HG03442 (cell line): ENCODE measurements around the gene BLOC1S6.

Experiments
- ATAC-seq: cut with Tn5 transposase; IDR thresholded peaks from one replicate; pipeline ENCODE4 v1.9.1; 2021; ENCODE audit warnings: mild to moderate bottlenecking, moderate library complexity; ENCODE audit not compliant: unreplicated experiment

BLOC1S6 gene

GRCh38 chr15:45637552-45638033 is 50.4 kb downstream of the BLOC1S6 start:
- ATAC-seq = peak; percentile 37

GRCh38 chr15:45640616-45641015 is 53.4 kb downstream of the BLOC1S6 start:
- no peak for ATAC-seq

- no peak for ATAC-seq
Observed at GRCh38 chr15:45641374-45641781, 54.2 kb downstream of the BLOC1S6 start.

GRCh38 chr15:45641999-45642932 is 55.1 kb downstream of the BLOC1S6 start:
- ATAC-seq = no peak

- ATAC-seq = no peak
Observed at GRCh38 chr15:45644437-45644836, 57.3 kb downstream of the BLOC1S6 start.

- ATAC-seq = no peak
Observed at GRCh38 chr15:45645026-45645980, 58.1 kb downstream of the BLOC1S6 start.

GRCh38 chr15:45646220-45646619 is 59.0 kb downstream of the BLOC1S6 start:
- ATAC-seq = no peak

GRCh38 chr15:45647828-45648227 is 60.6 kb downstream of the BLOC1S6 start:
- ATAC-seq = no peak

GRCh38 chr15:45648521-45649200 is 61.5 kb downstream of the BLOC1S6 start:
- peak; percentile 54 for ATAC-seq

- ATAC-seq = peak; percentile 33
Observed at GRCh38 chr15:45650007-45650406, 62.8 kb downstream of the BLOC1S6 start.

GRCh38 chr15:45650889-45651525 is 63.8 kb downstream of the BLOC1S6 start:
- no peak for ATAC-seq

- ATAC-seq = no peak
Observed at GRCh38 chr15:45653702-45654424, 66.7 kb downstream of the BLOC1S6 start.

- no peak for ATAC-seq
Observed at GRCh38 chr15:45654749-45655148, 67.6 kb downstream of the BLOC1S6 start.

- ATAC-seq = no peak
Observed at GRCh38 chr15:45657254-45657653, 70.1 kb downstream of the BLOC1S6 start.

- no peak for ATAC-seq
Observed at GRCh38 chr15:45657764-45658545, 70.8 kb downstream of the BLOC1S6 start.
